Subcutaneous adipose tissue (tissue), 4 donors: ENCODE measurements around the gene ARHGAP10. TPM values are rescaled to one million over a fixed set of nuclear protein-coding genes. Genes with fewer than 3 reads are reported as not detected.

Experiments used
- CTCF ChIP-seq: fragments of 450-650 bp; IDR thresholded peaks from one replicate; pipeline ENCODE4 v1.5.1; 2016; ENCODE audit warnings: low read depth, mild to moderate bottlenecking, control low read depth, antibody characterized with exemption, moderate library complexity
- total RNA-seq, 4 donors: library from RNA; depleted of rRNA; stranded (reverse); fragments of >200 nt; gene quantifications; one replicate each; pipeline ENCODE4 v1.1.0, GENCODE V29; 2016

The ARHGAP10 gene
- total RNA-seq, 4 donors from 2014 or later, result 77.1 to 129 (median 98.1) TPM

GRCh38 chr4:147747787-147748454, 16.0 kb downstream of the ARHGAP10 start:
- no peak for TF ChIP-seq CTCF

DNA sequence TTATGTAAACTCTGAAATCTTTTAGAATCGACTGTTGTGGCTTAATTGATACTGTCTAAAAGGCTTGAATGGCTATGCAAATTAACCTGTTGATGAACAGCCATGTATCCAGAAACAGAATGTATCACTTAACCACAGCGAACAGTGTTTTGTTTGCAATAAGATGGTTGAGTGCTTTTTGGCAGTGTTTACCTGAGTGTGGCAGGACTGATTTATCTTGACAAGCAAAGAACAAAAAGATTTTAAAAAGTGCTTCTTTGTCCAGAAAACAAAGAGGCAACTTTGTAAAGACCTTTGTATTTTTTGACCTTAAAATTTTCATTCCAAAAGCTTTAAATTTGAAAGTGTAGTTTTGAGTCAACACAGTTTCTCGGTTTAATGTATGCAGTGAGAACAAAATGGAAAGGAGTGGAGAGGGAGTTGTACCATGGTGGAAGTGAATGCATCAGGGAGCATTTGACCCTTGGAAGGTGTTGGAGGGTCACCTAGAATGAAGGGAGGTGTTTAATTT, 18.0 kb downstream of the ARHGAP10 start:
- TF ChIP-seq CTCF, result no peak

GRCh38 chr4:147753047-147753446, 21.2 kb downstream of the ARHGAP10 start:
- no peak for TF ChIP-seq CTCF

- TF ChIP-seq CTCF, result no peak
These were observed 22.2 kb downstream of the ARHGAP10 start for GRCh38 chr4:147754037-147754445.

DNA sequence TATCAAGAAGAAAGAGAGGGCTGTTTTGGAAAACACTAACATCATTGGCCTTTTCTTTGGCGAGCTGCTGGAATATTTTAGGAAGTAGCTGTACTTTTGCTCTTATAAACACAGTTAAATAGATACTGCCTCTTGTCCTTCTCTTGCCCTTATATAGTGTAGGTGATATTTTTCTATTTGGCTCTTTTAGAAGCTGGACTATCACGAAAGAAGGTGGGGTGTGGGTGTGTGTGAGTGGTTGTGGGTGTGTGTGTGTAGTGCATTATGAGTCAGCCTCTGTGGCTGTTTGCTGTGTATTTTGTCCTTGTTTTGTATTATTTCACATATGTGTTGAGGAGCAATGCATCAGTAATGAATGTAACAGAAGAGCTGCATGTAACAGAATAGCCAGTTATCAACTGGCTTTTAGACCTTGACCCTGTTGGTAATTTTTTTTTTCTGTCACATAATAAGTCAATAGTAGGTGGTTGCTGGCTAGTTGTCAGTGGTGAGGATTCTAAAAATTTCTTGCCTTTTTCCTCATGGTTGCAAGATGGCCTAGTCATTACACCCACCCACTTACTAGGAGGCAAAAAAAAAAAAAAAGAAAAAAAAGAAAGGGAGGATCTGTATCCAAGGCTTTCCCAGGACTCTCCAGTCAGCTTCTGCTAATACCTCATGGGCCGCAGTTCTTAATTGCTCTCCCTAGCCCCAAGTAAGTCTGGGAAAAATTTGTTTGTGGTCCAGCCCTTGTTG, 23.8 kb downstream of the ARHGAP10 start:
- TF ChIP-seq CTCF, result no peak

DNA sequence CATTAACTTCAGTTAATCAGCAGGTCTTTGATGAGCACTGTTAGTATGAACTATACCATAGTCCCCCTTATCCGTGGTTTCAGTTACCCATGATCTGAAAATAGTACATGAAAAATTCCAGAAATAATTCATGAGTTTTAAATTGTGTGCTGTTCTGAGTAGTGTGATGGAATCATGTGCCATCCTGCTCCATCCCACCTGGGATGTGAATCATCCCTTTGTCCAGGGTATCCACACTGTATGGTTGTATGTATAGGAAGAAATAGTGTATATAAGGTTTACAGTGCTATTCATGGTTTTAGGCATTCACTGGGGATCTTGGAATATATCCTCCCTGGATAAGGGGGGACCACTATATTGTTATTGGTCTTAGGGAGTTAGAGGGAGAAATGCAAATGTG, 24.5 kb downstream of the ARHGAP10 start:
- no peak for TF ChIP-seq CTCF

DNA sequence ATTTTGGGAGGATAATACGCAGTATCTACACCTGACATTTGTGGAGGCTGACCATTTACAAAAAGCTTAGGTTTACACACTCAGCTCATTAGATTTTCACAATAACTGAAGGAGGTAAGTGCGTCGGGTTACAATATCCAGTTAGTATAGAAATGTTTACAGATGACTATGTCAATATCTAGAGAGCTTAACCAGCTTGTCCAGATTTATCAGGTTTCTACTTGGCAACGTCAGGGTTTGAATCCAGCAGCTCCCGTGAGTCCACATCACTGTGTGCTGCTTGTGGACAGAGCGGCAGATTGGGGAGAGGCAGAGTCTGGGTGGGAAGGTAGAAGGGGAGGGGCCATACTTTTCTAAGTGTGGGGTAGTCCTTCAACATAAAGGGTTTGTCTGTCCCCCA, 28.3 kb downstream of the ARHGAP10 start:
- no peak for TF ChIP-seq CTCF
